WTC11 (cell line): ENCODE results near the gene RASGRP3. TPM values are rescaled to one million over a fixed set of nuclear protein-coding genes. Genes with fewer than 3 reads are reported as not detected.

ENCODE experiments used
- ATAC-seq: fragments of 200-7000 bp; cut with Tn5 transposase; 2 replicates; pipeline ENCODE4 v1.10.0; 2021; ENCODE audit warnings: mild to moderate bottlenecking, moderate library complexity
- CTCF ChIA-PET: fragments of 300-600 bp; sonication (Branson Sonifier 250); formaldehyde crosslinking; loops from one replicate; lab custom pipeline; 2021; ENCODE audit warnings: antibody characterized with exemption; lab: Charles Lee
- POLR2A ChIA-PET: fragments of 350-600 bp; sonication (Branson Sonifier 250); formaldehyde crosslinking; loops from one replicate; lab custom pipeline; 2021; ENCODE audit warnings: antibody characterized with exemption; lab: Charles Lee
- DNase-seq: peaks from one replicate; pipeline ENCODE4 v3.0.0; 2021; ENCODE audit warnings: low spot score
- H3K27ac Mint-ChIP-seq: 2 replicates; pipeline ENCODE4 v1.8.0; 2021; ENCODE audit warnings: mixed read lengths
- H3K27me3 Mint-ChIP-seq: 2 replicates; pipeline ENCODE4 v1.8.0; 2021; ENCODE audit warnings: low read depth, mild to moderate bottlenecking, moderate library complexity, mixed read lengths
- H3K36me3 Mint-ChIP-seq: 2 replicates; pipeline ENCODE4 v1.8.0; 2021; ENCODE audit warnings: mixed read lengths
- H3K4me1 Mint-ChIP-seq: 2 replicates; pipeline ENCODE4 v1.8.0; 2022; ENCODE audit warnings: mixed read lengths
- H3K4me3 Mint-ChIP-seq: 2 replicates; pipeline ENCODE4 v1.8.0; 2021; ENCODE audit warnings: mild to moderate bottlenecking, moderate library complexity, mixed read lengths
- H3K9me3 Mint-ChIP-seq: 2 replicates; pipeline ENCODE4 v1.8.0; 2021; ENCODE audit warnings: mixed read lengths
- AFF4 ChIP-seq: sonication (generic); formaldehyde crosslinking; IDR thresholded peaks from 2 replicates; pipeline ENCODE4 v1.8.1; 2023; ENCODE audit warnings: mild to moderate bottlenecking, missing genetic modification reagents, borderline replicate concordance
- ARID4B ChIP-seq: sonication (generic); formaldehyde crosslinking; IDR thresholded peaks from 2 replicates; pipeline ENCODE4 v1.8.0; 2023; ENCODE audit warnings: missing genetic modification reagents, mild to moderate bottlenecking, borderline replicate concordance
- CBFB ChIP-seq: sonication (generic); formaldehyde crosslinking; IDR thresholded peaks from 2 replicates; pipeline ENCODE4 v1.8.1; 2022; ENCODE audit warnings: mild to moderate bottlenecking, low read depth, missing genetic modification reagents
- E2F1 ChIP-seq: sonication (generic); formaldehyde crosslinking; IDR thresholded peaks from 2 replicates; pipeline ENCODE4 v1.8.0; 2022; ENCODE audit warnings: mild to moderate bottlenecking, missing genetic modification reagents
- FOXP1 ChIP-seq: sonication (generic); formaldehyde crosslinking; IDR thresholded peaks from 2 replicates; pipeline ENCODE4 v1.8.0; 2022; ENCODE audit warnings: missing genetic modification reagents, mild to moderate bottlenecking, moderate library complexity, borderline replicate concordance
- FOXP4 ChIP-seq: sonication (generic); formaldehyde crosslinking; IDR thresholded peaks from 2 replicates; pipeline ENCODE4 v1.8.0; 2022; ENCODE audit warnings: mild to moderate bottlenecking, missing genetic modification reagents
- GRHL2 ChIP-seq: fragments of 250-450 bp; sonication (Bioruptor Pico); IDR thresholded peaks from 2 replicates; pipeline ENCODE4 v1.8.0; 2022; ENCODE audit warnings: mild to moderate bottlenecking, moderate library complexity; ENCODE audit not compliant: insufficient replicate concordance, severe bottlenecking
- MAX ChIP-seq: sonication (generic); formaldehyde crosslinking; IDR thresholded peaks from 2 replicates; pipeline ENCODE4 v1.8.0; 2022; ENCODE audit warnings: mild to moderate bottlenecking, missing genetic modification reagents
- OVOL2 ChIP-seq: fragments of 250-450 bp; sonication (Bioruptor Pico); IDR thresholded peaks from 2 replicates; pipeline ENCODE4 v1.9.0; 2021; ENCODE audit warnings: mild to moderate bottlenecking, borderline replicate concordance
- PRDM15 ChIP-seq: sonication (generic); formaldehyde crosslinking; IDR thresholded peaks from 2 replicates; pipeline ENCODE4 v1.8.0; 2022; ENCODE audit warnings: missing genetic modification reagents
- SMAD4 ChIP-seq: sonication (generic); formaldehyde crosslinking; IDR thresholded peaks from 2 replicates; pipeline ENCODE4 v1.8.0; 2022; ENCODE audit warnings: mild to moderate bottlenecking, missing genetic modification reagents
- TCF7 ChIP-seq: sonication (generic); formaldehyde crosslinking; IDR thresholded peaks from 2 replicates; pipeline ENCODE4 v1.8.0; 2022; ENCODE audit warnings: mild to moderate bottlenecking, low read depth, missing genetic modification reagents, moderate library complexity
- total RNA-seq: library from RNA; stranded (reverse); gene quantifications from 3 replicates; pipeline ENCODE4 v1.2.3, GENCODE V29; 2021

The RASGRP3 gene
- total RNA-seq, 1 experiment from 2014 or later: 0.11 TPM

- H3K9me3 Mint-ChIP-seq: no peaks in the 10 kb centered on the region
- POLR2A ChIA-PET: no interaction called here
- peaks cover 10% of the 10 kb centered on the region for H3K4me1 Mint-ChIP-seq
- DNase-seq (no peak), ATAC-seq (no peak)
- CTCF ChIA-PET: interaction anchor here (1.7 kb wide), 1 partner anchor 10 kb away, joined by 10 read pairs; no protein-coding TSS in a partner anchor
- H3K4me3 Mint-ChIP-seq: no peak overlapping the region
- no peaks in the 10 kb centered on the region for H3K27me3 Mint-ChIP-seq
- peak overlapping the region; percentile 57; the same call in 1 of the 2 replicates for H3K27ac Mint-ChIP-seq
- TF ChIP-seq AFF4: no peak
- no peak for TF ChIP-seq SMAD4
- no peak for TF ChIP-seq FOXP1 (CRISPR knock-in tag)
- TF ChIP-seq OVOL2 (CRISPR knock-in tag): no peak
- no peak for TF ChIP-seq GRHL2 (CRISPR knock-in tag)
- no peak for TF ChIP-seq MAX (CRISPR knock-in tag)
- no peaks in the 10 kb centered on the region for H3K36me3 Mint-ChIP-seq
Measured at GRCh38 chr2:33442528-33443079, 33.8 kb upstream of the RASGRP3 start.

- Mint-ChIP-seq H3K9me3 (no peaks in the 10 kb centered on the region), H3K36me3 (no peaks in the 10 kb centered on the region), H3K27me3 (no peaks in the 10 kb centered on the region), H3K4me3 (no peak overlapping the region), H3K27ac (no peak overlapping the region), H3K4me1 (peaks cover 10% of the 10 kb centered on the region)
- ATAC-seq: no peak
- no peak for DNase-seq
- POLR2A ChIA-PET: no interaction called here
- no peak for TF ChIP-seq ARID4B
- no peak for TF ChIP-seq CBFB (CRISPR knock-in tag)
- no peak for TF ChIP-seq GRHL2 (CRISPR knock-in tag)
- no peak for TF ChIP-seq FOXP4 (CRISPR knock-in tag)
- TF ChIP-seq PRDM15 (CRISPR knock-in tag): no peak
- no peak for TF ChIP-seq E2F1 (CRISPR knock-in tag)
- TF ChIP-seq TCF7: no peak
- CTCF ChIA-PET: interaction anchor here (1.0 kb wide), 1 partner anchor 11 kb away, joined by 3 read pairs; no protein-coding TSS in a partner anchor
Measured at GRCh38 chr2:33443274-33443829, 33.1 kb upstream of the RASGRP3 start.
